ENCODE results near the gene THADA.

DNA sequence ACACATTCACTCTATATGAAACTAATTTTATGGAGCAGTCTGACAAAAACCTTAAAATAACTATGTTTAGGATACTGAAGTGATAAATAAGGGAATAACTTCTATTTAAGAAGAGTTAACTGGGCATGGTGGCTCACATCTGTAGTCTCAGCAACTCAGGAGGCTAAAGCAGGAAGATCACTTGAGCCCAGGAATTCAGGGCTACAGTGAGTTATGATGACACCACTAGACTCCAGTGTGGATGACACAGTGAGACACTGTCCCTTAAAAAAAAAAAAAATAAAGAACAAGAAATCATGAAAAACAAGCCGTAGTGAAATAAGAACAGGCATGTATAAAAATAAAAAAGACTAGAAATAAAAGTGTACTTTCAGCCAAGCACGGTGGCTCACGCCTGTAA is 82.0 kb downstream of the THADA start:
- TF ChIP-seq, protein P1, sequence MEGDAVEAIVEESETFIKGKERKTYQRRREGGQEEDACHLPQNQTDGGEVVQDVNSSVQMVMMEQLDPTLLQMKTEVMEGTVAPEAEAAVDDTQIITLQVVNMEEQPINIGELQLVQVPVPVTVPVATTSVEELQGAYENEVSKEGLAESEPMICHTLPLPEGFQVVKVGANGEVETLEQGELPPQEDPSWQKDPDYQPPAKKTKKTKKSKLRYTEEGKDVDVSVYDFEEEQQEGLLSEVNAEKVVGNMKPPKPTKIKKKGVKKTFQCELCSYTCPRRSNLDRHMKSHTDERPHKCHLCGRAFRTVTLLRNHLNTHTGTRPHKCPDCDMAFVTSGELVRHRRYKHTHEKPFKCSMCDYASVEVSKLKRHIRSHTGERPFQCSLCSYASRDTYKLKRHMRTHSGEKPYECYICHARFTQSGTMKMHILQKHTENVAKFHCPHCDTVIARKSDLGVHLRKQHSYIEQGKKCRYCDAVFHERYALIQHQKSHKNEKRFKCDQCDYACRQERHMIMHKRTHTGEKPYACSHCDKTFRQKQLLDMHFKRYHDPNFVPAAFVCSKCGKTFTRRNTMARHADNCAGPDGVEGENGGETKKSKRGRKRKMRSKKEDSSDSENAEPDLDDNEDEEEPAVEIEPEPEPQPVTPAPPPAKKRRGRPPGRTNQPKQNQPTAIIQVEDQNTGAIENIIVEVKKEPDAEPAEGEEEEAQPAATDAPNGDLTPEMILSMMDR (IDR thresholded peaks at IDR 0.05; ENCODE audit: insufficient read depth, low read length, poor library complexity, severe bottlenecking), result no peak
- TF ChIP-seq EZH2phosphoT487 (conservative IDR thresholded peaks at IDR 0.05; ENCODE audit: low read length), result no peak
